Measurements from ENCODE around the gene ZFYVE1.
"Not testable (repeated sequence)": the region's sequence is repeated elsewhere in the genome, so short reads cannot be mapped to it uniquely, and the experiment has no call there.

The ZFYVE1 gene

DNA sequence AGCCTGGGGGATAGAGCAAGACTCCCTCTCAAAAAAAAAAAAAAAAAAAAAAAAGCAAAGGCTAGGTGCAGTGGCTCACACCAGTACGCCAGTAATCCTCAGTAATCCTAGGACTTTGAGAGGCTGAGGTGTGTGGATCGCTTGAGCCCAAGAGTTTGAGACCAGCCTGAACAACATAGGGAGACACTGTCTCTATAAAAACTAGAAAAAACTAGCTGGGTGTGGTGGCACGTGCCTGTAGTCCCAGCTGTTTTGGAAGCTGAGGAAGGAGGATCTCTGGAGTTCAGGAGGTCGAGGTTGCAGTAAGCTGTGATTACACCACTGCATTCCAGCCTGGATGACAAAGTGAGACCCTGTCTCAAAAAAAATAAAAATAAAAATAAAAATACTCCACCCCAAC lies 22.5 kb upstream of the ZFYVE1 start:
- H3K27ac ChIP-seq = no peak overlapping the region
- TF ChIP-seq, protein P1, sequence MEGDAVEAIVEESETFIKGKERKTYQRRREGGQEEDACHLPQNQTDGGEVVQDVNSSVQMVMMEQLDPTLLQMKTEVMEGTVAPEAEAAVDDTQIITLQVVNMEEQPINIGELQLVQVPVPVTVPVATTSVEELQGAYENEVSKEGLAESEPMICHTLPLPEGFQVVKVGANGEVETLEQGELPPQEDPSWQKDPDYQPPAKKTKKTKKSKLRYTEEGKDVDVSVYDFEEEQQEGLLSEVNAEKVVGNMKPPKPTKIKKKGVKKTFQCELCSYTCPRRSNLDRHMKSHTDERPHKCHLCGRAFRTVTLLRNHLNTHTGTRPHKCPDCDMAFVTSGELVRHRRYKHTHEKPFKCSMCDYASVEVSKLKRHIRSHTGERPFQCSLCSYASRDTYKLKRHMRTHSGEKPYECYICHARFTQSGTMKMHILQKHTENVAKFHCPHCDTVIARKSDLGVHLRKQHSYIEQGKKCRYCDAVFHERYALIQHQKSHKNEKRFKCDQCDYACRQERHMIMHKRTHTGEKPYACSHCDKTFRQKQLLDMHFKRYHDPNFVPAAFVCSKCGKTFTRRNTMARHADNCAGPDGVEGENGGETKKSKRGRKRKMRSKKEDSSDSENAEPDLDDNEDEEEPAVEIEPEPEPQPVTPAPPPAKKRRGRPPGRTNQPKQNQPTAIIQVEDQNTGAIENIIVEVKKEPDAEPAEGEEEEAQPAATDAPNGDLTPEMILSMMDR (conservative IDR thresholded peaks at IDR 0.05) = no peak

DNA sequence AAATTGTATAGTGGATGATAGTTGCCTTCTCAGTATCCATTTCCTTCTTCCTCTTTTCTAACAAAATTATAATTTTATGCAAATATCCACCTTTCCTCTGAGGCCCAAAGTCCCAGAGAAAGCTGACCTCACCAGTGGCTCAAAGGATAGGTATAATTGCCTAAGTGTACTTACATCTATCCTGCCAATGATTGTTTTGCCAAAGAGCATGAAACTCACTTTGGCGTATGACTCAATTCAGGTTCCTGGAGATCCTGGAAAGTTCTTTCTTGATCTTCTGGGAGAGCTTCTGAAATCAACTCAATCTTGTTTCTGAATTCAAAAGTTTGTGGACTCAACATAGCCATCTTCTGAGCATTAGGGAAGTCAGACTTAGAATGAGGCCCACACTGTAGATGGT lies 20.9 kb upstream of the ZFYVE1 start:
- no peak overlapping the region for H3K27ac ChIP-seq
- TF ChIP-seq, protein P1 (conservative IDR thresholded peaks at IDR 0.05) = no peak

DNA sequence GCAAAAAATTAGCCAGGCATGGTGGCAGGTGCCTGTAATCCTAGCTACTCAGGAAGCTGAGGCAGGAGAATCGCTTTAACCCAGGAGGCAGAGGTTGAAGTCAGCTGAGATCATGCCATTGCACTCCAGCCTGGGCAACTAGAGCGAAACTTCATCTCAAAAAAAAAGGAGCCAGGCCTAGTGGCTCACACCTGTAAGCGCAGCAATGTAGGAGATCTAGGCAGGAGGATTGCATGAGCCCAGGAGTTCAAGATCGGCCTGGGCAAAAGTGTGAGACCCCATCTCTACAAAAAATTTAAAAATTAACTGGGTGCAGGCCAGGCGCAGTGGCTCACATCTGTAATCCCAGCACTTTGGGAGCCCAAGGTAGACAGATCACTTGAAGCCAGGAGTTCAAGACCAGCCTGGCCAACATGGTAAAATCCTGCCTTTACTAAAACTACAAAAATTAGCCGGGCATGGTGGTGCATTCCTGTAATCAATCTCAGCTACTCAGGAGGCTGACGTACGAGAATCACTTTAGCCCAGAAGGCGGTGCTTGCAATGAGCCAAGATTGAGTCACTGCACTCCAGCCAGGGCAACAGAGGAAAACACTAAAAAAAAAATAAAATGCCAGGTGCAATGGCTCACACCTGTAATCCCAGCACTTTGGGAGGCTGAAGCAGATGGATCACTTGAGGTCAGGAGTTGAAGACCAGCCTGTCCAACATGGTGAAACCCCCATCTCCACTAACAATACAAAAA lies 10.0 kb upstream of the ZFYVE1 start:
- H3K27ac ChIP-seq = not testable (repeated sequence)

DNA sequence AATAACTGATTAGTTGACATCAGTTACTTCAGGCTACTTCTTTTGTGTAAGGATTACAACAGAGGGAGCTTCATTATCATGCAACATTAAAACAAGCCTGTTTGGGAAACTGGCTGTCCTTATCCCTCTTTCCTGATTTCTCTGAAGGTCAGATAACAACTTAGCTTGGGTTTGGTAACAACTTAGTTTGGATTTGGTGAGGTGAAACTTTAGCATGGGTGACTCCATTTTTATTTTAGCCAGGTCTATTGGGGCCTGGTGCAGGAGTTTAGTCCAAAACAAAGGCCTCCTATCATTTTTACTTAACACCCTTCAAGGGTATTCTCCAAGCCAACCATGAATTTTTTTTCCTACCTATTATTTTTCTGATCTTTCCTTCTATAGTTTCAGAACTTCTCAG lies 1.1 kb upstream of the ZFYVE1 start:
- H3K27ac ChIP-seq = no peak overlapping the region
- TF ChIP-seq, protein P1 (conservative IDR thresholded peaks at IDR 0.05) = no peak

DNA sequence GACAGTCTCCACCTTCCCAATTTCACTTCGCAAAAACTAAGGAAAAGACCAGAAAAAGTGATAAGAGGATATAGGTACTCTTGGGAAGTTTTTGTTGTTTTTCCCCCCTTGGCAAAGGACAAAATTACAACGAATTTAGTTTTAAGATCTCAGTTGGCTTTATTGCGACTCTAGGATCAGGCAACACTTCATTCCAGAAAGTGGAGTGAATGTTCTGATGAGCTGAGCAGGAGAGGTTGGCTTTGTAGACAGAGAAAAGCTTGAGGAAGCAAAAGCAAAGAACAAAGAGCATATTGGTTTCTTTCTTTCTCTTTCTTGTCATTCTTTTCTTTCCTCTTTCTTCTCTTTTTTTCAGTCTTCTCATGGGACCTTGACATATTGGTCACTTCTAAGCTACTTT lies 640 bp upstream of the ZFYVE1 start:
- peak overlapping the region; percentile 52 for H3K27ac ChIP-seq
- TF ChIP-seq, protein P1 (conservative IDR thresholded peaks at IDR 0.05) = no peak

DNA sequence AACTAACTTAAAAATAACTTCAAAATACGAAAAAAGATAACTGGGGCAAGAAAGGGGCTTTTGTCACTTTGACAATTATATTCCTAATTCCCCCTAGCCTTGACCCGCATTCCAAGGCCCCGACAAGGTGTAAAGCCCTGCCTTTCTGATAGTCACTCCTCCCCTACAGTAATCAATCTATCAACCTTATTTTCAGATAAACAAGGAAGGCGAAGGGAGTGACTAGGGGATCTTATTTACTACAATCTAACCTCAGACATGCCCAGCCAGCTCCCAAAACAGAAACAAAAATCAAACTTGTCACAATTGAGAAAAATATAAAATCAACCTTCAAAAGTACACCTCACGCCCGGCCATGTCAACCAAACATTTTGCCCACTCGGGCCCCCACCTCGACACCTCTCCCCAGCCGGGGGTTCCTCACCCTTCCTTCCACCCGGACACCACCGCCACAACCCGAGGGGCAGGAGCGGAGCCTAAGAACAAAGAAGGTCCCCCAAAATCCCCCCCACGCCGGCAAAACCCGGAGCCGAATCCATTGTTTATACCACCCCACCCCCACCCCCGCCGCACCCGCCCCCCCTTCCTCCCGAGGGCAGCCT lies 562 bp downstream of the ZFYVE1 start:
- peak overlapping the region; percentile 52 for H3K27ac ChIP-seq
- TF ChIP-seq, protein P1 (conservative IDR thresholded peaks at IDR 0.05) = no peak

DNA sequence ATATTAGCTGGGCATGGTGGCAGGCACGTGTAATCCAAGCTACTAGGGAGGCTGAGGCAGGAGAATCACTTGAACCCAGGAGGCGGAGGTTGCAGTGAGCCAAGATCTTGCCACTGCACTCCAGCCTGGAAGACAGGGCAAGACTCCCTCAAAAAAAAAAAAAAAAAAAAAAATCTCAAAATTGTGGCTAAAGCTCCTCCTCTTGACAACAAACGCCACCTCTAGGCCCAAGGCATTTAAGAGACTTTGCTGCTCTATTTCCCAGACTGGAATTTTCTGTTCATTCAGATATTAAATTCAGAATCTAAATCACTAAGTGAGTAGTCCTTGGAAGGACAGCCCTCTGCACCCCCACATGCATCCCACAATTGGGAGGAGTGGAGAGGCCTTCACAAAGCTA lies 1.4 kb downstream of the ZFYVE1 start:
- H3K27ac ChIP-seq = peak overlapping the region; percentile 52; the same call in 1 of the 2 replicates

More for the DNA sequence above, 1.4 kb downstream of the ZFYVE1 start:
- TF ChIP-seq, protein P1 (conservative IDR thresholded peaks at IDR 0.05) = no peak
